Measurements from ENCODE around the gene DNASE1L3. TPM values are rescaled to one million over a fixed set of nuclear protein-coding genes. Genes with fewer than 3 reads are reported as not detected.
"Not testable (repeated sequence)": the region's sequence is repeated elsewhere in the genome, so short reads cannot be mapped to it uniquely, and the experiment has no call there.

The DNASE1L3 gene
- total RNA-seq, 1 donor from 2014 or later = 1.5 TPM

DNA sequence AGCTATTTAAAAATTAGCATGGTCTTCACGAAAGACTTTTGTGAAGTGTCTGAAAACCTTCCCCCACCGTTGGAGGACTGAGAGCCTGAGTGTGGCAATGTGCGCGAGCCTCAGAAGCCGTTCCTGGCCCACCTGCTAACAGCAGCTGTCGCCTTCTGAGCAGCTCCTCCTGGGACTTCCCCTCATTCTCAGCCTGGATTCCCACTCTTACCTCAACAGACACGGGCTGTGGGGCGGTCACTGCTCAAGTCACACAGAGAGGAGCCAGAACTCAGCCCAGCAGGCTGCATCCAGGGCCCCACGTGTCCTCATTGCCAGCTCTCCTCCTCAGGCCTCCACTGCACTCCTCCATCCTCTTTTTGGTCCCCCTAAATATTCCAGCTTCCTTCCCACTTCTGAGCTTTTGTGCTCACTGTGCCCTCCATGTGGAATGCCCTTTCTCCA lies 7.8 kb downstream of the DNASE1L3 start:
- DNase-seq (ENCODE audit: extremely low read depth, low read depth, low spot score) = no peak

DNA sequence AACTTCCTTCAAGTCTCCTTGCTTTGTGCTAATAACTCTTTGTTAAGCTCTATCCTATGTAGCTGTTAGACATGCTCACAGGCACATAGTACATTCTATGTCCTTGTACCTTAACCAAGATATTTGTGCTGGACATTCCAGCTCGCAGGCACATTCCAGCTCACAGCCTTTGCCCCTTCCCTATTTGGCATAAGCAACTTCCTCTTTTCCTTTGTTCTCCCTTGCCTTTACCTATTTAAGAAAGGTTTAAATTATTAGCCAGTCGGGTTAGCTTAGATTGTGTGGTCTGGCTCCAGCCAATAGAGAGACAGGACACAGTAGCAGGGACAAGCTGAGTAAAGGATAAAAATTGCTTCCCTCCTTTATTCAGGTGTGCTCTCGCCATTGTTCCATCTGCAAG lies 9.3 kb downstream of the DNASE1L3 start:
- not testable (repeated sequence) for DNase-seq (ENCODE audit: extremely low read depth, low read depth, low spot score)

DNA sequence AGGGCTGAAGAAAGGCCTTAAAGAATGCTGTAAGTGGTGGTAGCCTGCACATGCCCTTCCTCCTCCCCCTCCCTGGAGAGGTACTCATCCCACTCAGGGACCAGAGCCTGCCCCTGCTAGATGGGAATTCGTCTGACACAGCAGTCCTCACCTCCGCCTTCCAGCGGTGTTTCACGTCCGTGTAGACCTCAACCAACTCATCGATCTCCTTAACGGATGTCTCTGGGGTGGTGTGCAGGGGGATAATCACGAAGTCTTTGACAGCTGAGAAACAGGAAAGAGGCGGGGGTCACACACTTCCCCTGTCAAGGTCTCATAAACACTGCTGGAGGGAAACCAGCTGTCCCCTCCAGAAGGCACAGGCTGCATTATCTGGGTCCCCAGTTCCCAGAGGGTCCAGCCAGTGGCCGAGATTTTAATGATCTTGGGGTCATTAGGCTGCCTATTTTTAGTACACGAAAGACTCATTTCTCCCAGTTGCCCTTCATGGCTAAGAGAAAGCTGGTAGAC lies 9.9 kb downstream of the DNASE1L3 start:
- DNase-seq (ENCODE audit: extremely low read depth, low read depth, low spot score) = no peak

DNA sequence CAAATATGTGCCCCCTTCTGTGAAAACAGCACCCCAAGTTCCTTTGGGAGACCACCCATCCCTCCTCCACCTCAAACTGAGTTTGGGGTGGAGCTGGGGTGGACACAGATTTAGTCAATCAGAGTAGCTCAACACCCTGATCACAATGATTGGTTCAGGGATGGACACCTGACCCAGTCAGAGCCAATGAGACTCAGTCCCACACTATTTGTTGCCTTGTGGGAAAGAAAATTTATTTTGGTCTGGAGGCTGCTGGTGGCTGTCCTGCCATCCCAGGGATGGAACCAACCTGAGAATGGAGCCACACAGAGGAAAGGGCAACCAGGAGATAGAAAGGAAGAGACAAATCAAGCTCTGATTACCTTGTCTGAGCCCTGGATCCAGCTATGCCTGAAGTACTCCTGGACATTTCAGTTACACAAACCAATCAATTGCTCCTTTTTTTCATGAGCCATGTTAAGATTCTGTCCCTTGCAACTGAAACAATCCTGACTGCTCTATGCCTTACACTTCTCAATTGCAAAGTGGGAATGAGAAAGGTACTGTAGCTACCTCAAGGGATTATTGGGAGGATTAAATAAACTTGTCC lies 10.6 kb downstream of the DNASE1L3 start:
- DNase-seq (ENCODE audit: extremely low read depth, low read depth, low spot score) = no peak

DNA sequence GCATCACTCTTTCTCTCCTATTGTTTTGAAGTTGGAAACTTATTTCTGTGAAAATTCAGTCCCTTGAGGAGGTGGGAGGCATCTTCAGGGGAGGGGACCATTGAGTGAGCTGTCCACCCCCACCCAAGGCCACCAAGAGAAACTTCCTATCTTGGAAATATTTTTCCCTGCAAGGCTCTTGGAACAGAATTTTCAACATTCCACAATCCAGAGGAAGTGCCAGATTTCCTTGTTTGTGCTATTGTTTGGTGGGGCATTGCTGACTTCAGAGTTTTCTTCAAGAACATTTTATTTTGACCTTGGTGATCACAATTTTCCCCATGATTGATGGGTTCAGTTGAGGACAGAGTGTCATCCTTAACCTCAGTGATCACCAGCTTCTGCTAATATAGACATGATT lies 12.0 kb downstream of the DNASE1L3 start:
- DNase-seq (ENCODE audit: extremely low read depth, low read depth, low spot score) = no peak

DNA sequence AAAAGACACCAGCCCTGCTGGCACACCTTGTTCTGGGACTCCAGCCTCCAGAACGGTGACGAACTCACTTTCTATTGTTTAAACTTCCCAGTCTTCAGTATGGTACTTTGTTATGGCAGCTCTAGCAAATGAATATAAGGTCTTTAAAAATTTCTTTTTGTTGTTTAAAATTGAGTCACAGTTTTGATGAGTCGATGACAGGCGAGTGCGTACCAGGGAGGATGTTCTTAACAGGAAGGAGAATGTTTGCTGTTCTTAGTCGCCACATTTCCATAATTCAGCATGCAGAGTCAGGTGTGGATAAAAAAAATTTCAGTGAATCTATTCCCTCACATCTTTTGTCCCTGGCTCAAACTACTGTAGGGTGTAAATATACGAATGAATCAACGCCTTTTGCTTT lies 12.4 kb downstream of the DNASE1L3 start:
- no peak for DNase-seq (ENCODE audit: extremely low read depth, low read depth, low spot score)

DNA sequence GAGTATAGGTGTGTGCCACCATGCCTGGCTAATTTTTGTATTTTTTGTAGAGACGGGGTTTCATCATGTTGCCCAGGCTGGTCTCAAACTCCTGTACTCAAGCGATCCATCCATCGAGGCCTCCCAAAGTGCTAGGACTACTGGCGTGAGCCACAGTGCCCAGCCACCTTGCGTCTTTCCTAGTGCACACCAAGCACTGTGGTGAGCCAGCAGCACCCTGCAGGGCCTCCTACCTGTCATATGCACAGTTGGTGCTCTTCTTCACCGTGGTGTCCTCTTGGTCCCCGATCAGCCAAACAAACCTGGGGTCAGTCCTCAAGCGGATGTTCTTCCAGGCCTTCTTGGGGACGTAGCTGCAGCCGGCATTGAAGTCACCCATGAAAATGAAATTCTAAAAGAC lies 13.2 kb downstream of the DNASE1L3 start:
- DNase-seq (ENCODE audit: extremely low read depth, low read depth, low spot score) = no peak

DNA sequence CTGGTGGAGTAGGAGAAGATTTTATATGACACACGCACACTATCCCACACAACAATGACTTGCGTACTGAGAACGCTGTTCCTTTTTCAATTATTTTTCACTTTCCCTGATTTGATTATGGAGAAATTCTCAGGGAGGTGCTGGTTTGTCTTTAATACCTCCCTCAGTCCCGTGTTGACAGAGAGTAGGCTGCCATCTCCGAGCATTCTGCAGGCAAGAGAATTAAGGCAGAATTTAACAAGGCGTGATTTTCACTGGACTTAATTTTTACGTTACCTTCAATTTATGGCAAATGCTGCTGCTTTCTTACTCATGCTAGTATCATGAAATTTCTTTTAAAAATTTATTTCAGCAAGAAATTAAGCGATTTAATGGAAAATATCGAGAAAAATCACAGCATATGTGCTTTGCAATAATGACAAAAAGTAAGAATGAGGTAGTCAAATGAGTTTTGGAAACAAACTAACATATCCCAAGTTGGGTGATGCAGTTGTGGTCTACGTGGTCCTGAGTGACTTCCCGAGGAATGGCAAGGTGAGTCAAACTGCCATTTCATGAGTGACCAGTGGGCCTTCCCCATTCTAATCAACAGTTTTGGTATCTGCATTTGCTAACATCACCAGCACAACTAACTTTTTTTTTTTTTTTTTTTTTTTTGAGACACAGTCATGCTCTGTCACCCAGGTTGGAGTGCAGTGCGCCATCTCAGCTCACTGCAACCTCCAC lies 16.9 kb downstream of the DNASE1L3 start:
- DNase-seq (ENCODE audit: extremely low read depth, low read depth, low spot score) = no peak

DNA sequence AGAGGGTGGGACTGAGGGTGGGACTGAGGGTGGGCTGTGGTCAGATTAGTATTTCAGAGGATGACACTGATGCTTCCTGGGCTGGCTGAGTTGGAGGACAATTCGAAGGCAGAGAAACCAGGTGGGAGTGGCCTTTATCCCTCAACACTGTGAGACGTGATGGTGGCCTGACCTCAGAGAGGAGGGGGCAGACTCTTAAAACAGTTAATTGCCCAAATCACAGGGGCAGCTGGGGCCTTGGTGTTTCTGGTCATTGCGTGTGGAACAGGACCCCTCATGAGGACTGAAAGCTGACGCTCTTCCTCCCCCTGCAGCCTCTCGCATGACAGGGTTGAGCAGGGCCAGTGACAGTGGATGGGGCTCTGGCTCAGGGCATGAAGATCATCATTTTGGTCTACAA lies 18.7 kb downstream of the DNASE1L3 start:
- DNase-seq (ENCODE audit: extremely low read depth, low read depth, low spot score) = no peak

DNA sequence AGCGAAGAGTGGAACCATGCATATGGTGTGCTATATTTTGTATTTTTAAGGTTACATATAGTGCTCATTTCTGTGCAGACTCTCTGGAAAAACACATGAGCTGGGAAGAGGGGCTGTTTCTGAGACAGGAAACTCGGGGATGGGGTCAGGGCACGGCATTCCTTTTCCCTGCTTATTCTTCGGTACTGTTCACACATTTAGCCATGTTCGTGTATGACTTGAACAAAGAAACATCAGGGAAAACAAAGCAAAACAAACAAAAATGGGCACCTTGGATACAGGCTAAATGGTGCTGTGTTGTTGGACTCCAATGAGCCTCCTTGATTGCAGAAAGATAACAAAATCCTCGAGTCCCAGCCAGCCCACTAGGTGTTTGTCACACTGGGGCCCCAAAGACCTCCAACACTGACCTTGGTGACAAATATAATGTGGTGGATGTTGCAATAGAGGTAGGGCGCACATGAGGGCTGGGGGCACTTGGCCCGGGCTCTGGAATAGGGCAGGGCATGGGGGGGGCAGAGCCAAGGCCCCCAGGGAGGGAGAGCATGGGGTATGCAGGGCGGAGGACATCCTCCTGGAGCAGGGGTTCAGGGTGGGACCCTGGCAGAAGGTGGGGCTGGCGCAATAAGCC lies 19.3 kb downstream of the DNASE1L3 start:
- no peak for DNase-seq (ENCODE audit: extremely low read depth, low read depth, low spot score)

DNA sequence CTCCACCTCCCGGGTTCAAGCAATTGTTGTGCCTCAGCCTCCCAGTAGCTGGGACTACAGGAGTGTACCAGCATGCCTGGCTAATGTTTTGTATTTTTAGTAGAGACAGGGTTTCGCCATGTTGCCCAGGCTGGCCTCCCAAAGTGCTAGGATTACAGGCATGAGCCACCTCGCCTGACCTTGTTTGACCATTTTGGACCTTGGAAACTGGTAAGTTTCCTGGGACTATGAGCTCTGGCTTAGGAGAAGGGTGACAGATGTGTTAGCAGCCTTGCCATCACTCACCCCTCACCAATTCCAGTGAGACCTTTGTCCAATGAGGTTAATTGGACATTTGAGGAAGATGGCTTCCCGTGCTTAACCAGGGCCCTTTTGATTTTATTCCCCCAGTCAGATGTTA lies 19.9 kb downstream of the DNASE1L3 start:
- DNase-seq (ENCODE audit: extremely low read depth, low read depth, low spot score) = no peak

DNA sequence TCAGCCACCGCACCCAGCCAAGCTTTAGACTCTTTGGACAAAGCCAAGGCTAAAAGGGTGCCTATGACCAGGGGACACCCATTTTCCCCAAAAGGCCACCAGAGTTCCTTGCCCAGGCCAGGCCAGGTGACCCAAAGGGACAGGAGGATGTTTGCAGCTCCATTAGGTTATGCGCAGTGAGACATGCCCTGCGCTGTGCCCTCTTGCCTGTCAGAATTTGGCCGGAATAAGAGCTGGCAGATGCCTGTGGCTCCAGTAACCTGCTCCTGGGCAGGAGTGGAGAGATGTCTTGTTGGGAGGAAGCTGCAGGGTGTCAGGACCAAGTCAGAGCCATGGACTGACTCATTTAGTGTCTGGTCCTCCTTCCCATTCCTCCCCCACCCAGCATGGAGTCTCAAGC lies 20.5 kb downstream of the DNASE1L3 start:
- DNase-seq (ENCODE audit: extremely low read depth, low read depth, low spot score) = no peak

DNA sequence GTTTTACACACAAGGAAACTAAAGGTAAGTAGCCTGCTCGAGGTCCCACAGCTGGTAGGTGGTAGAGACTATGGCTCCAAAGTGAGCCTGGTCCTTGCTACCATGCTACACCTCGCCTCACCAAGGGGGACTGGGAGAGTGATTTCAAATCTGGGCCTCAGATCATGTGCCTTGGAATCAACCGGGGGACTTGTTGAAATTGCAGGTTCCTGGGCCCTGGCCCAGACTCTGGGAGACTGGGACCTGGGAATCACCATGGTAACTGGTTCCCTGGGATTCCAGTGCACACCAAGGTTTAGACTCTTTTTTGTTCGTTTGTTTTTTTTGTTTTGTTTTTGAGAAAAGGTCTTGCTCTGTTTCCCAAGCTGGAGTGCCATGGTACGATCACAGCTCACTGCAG lies 21.1 kb downstream of the DNASE1L3 start:
- DNase-seq (ENCODE audit: extremely low read depth, low read depth, low spot score) = no peak

DNA sequence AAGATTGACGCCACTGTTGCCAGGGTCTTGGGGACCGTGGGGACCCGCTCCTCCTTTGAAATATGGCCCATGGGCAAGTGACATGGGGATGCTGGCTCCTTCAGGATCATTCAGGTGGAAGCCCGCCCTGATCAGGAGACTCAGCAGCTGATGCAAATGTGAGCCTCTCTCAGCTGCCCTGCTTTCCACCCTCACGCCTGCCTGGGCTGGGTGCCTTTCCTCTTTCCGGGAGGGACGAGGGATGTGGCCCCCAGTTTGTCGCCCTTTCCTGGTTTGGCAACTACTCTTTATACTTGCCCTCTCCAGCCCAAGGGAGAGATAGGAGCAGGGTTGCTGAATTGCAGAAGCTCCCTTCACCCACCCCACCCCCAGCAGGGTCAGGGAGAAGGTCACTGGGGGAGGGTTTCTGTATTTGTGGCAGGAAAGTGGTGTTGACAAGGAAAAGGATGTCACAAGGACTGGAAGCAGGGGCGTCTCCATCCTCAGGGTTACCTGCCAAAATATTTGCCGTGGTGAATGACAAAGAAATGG lies 21.8 kb downstream of the DNASE1L3 start:
- no peak for DNase-seq (ENCODE audit: extremely low read depth, low read depth, low spot score)

DNA sequence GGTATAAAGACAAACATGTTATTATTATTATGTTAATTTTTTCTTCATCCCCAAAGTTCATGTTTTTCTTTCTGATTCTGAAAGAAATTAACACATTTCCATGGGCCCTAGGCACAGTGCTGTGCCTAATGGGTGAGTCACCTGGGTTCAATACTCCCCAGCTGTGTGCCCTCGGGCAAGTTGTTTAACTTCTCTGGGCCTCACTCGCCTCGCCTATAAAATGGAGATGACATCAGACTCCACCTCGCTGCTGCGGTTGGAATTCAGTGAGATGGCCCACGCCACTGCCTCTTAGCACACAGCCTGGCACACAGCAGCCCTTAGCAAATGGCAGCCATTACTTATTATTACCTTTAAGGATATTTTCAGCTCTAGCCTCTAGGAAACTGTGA lies 22.6 kb downstream of the DNASE1L3 start:
- DNase-seq (ENCODE audit: extremely low read depth, low read depth, low spot score) = no peak

DNA sequence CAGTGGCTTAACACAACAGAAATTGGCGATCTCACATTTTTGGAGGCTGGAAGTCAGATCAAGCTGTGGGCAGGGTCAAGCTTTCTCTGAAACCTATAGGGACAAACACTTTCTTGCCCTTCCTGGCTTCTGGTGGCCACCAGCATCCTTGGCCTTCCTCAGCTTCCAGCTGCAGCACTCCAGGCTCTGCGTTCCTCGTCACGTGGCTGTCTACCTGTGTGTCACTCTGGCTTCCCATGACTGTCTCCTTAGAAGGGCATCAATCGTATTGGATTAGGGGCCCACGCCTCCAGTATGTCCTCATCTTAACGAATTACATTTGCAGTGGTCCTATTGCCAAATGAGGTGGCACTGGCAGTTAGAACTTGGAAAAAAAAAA lies 25.8 kb downstream of the DNASE1L3 start:
- no peak for DNase-seq (ENCODE audit: extremely low read depth, low read depth, low spot score)

DNA sequence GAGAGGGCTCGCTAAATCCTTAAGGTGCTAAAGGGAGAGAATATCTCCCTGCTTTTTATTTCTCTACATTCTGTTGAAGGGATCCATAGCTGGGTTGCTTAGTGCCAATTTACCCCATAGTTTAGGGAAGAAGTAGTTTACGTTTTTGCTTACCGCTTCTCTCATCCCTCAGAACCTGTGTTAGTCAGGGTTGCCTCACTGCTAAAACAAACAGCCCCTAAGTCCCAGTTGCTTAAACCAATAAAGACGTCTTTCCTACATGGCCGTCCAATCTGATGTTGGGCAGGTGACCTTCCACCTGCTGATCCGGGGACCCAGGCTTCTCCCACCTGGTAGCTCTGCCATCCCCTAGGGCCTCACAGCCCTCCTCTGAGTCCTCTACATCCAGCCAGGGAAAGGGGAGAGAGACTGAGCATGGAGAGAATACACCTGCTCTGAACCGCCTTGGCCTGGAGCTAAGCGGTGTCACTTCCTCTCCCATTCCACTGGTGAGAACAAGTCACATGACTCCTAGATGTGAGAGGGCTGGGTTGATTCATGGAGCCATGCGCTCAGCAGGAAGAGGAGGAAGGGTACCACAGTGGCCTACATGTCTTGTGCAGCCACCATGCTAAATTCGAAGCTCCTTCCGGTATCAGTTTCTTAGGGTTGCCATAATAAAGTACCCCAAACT lies 26.3 kb downstream of the DNASE1L3 start:
- DNase-seq (ENCODE audit: extremely low read depth, low read depth, low spot score) = no peak

DNA sequence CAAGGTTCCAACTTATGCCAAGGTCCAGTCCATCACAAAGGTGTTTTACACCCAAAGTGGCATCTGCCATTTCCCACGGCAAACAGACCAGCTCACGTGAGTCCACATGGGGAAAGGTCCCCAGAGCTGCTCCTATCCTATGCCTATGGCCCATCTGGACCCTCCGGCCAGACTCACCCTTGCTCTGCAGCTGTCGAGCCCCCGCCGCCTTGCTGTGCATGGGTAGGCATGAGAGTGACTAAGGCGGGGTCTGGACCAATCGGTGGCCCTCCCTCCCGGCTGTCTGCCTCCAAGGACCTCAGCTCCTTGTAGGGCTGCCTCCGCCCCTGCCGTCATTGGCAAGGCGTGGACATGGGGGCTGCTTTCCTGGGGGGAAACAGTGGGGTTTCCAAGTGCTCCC lies 26.9 kb downstream of the DNASE1L3 start:
- no peak for DNase-seq (ENCODE audit: extremely low read depth, low read depth, low spot score)

DNA sequence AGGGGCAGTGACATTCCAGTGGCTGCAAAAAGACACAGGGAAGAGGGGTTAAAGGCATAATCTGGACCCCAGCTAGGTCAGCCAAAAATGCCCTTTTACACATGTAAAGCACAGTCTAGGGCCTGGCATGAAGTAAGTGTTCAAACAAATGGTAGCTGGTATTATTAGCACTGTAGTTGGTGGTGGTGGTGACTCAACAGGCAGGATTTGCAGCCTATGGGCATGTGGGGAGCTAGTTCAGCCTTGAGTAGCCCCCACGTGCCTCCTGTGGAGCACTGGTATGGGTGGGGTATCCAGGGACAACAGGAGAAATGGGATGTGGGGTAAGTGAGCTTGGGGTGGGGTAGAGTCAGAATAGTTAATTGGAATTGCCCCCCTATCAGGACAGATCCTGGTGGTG lies 27.6 kb downstream of the DNASE1L3 start:
- no peak for DNase-seq (ENCODE audit: extremely low read depth, low read depth, low spot score)

DNA sequence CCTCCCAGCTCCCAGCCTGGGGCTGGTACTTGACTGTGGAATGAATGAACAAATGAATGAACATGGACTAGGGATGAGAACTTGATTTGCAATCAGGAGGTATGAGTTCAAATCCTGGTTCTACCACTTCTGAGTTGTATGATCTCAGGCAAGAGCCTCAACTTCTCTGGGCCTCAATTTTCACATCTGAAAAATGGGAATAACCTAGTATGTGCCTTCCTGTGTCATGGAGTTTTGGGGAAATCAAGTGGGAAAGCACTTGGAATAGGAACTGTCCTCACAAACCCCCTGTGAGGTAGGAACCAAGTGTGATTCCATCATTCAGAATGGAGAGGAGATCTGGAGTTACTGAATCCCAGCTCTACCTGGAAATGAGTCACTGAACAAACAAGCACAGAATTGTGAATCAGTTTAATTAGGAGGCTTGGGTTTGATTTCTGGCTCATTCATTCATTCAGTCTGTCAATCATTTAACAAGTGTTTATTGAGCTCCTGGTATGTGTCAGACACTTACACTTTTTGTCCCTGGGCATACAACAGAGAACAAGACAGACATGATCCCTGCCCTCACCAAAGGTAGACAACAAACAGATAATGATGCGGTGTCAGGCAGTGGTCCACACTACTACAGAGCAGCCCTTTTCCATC lies 29.7 kb downstream of the DNASE1L3 start:
- DNase-seq (ENCODE audit: extremely low read depth, low read depth, low spot score) = no peak

All from glomerular endothelial cell (primary cell).